ENCODE data around the gene OTOS. TPM values are rescaled to one million over a fixed set of nuclear protein-coding genes. Genes with fewer than 3 reads are reported as not detected.

OTOS gene
- total and polyA plus RNA-seq, 2 of the 13 experiments (the other 11 are each of a cell fraction or from before 2014, with no cell fraction given) = not detected

DNA sequence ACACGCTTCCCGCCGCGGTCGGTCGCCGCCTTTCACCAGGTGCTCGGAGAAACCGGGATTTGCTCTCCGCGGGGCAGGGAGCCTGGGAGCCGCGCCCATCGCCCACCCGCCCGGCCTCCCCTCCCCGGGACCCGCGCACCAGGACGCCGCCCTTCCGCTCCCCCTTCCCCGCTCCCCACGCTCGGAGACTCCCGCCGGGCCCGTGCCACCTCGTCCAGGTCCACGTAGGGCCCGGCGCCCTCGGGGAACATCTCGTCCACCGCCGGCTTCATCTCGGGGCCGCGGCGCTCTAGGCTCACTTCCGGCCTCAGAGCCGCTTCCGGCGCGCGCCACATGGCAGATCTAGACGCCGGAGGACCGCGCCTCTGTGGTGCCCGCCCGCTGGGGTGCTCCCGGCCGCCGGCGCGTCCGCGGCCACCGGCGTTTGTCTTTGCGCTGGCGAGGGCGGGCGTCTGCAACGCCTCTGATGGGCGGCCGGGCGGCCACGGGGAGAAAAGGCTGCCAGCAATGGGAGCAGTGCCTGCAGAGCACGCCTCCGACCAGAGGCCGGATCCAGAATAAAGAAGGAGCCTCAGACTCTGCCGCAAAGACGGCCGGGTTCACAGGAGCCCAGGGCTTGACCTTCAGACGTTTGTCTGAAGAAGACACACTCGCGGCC is 4.3 kb downstream of the OTOS start, which contains the start of gene COPS9 (continued):
- peak; percentile 69; the same call in 1 of the 2 replicates for TF ChIP-seq KLF6 (CRISPR knock-in tag; IDR thresholded peaks at IDR 0.05)
- TF ChIP-seq NFRKB (IDR thresholded peaks at IDR 0.05) = no peak
- TF ChIP-seq ZNF235 (CRISPR knock-in tag; IDR thresholded peaks at IDR 0.05; ENCODE audit: borderline replicate concordance) = no peak
- peak; percentile 79 for TF ChIP-seq POLR2AphosphoS5 (IDR thresholded peaks at IDR 0.05; ENCODE audit: low read depth, low read length)
- peak; percentile 61; the same call in 1 of the 2 replicates for TF ChIP-seq TFDP2 (CRISPR knock-in tag; IDR thresholded peaks at IDR 0.05)
- TF ChIP-seq ZNF549 (CRISPR knock-in tag; IDR thresholded peaks at IDR 0.05) = no peak
- no peak for TF ChIP-seq SNAI1 (CRISPR knock-in tag; IDR thresholded peaks at IDR 0.05; ENCODE audit: borderline replicate concordance)
- no peak for TF ChIP-seq NR0B2 (CRISPR knock-in tag; IDR thresholded peaks at IDR 0.05)
- peak; percentile 76; the same call in 1 of the 2 replicates for TF ChIP-seq ZZZ3 (CRISPR knock-in tag; IDR thresholded peaks at IDR 0.05; ENCODE audit: borderline replicate concordance)
- no peak for TF ChIP-seq NBN (conservative IDR thresholded peaks at IDR 0.05)
- no peak for TF ChIP-seq ZNF512 (CRISPR knock-in tag; IDR thresholded peaks at IDR 0.05)
- no peak for TF ChIP-seq ZNF234 (CRISPR knock-in tag; conservative IDR thresholded peaks at IDR 0.05)
- TF ChIP-seq HDAC6 (IDR thresholded peaks at IDR 0.05; ENCODE audit: low read depth, low read length) = no peak
- TF ChIP-seq KDM4B (CRISPR knock-in tag; IDR thresholded peaks at IDR 0.05) = no peak
- TF ChIP-seq ZFP62 (CRISPR knock-in tag; IDR thresholded peaks at IDR 0.05) = no peak
- TF ChIP-seq TCF12 (IDR thresholded peaks at IDR 0.05) = no peak
- no peak for TF ChIP-seq TCF12 (CRISPR knock-in tag; IDR thresholded peaks at IDR 0.05)
- peak; percentile 94 for TF ChIP-seq RBM39 (IDR thresholded peaks at IDR 0.05; ENCODE audit: low read depth, low read length, poor library complexity, severe bottlenecking)
- peak; percentile 93; the same call in 1 of the 2 replicates for TF ChIP-seq YEATS2 (CRISPR knock-in tag; IDR thresholded peaks at IDR 0.05; ENCODE audit: borderline replicate concordance)
- no peak for TF ChIP-seq SRSF4 (IDR thresholded peaks at IDR 0.05; ENCODE audit: low read depth, low read length, poor library complexity, severe bottlenecking)
- no peak for TF ChIP-seq JARID2 (CRISPR knock-in tag; IDR thresholded peaks at IDR 0.05; ENCODE audit: insufficient replicate concordance)
- TF ChIP-seq ZNF782 (CRISPR knock-in tag; IDR thresholded peaks at IDR 0.05; ENCODE audit: borderline replicate concordance) = 0 out of 2 replicates have a peak, but pooled peaks have one; percentile 54
- TF ChIP-seq YEATS4 (CRISPR knock-in tag; IDR thresholded peaks at IDR 0.05; ENCODE audit: borderline replicate concordance) = peak; percentile 91
- 0 out of 2 replicates have a peak, but pooled peaks have one; percentile 67 for TF ChIP-seq ZNF616 (CRISPR knock-in tag; IDR thresholded peaks at IDR 0.05; ENCODE audit: low read depth)
- TF ChIP-seq ZNF18 (CRISPR knock-in tag; IDR thresholded peaks at IDR 0.05; ENCODE audit: insufficient replicate concordance) = peak; percentile 40
- no peak; the same call in 1 of the 2 replicates for TF ChIP-seq RFXANK (CRISPR knock-in tag; IDR thresholded peaks at IDR 0.05)
- TF ChIP-seq JUNB (CRISPR knock-in tag; IDR thresholded peaks at IDR 0.05; ENCODE audit: borderline replicate concordance) = no peak
